HepG2 (cell line): ENCODE data around the gene PLCB1. TPM values are rescaled to one million over a fixed set of nuclear protein-coding genes. Genes with fewer than 3 reads are reported as not detected.

Experiments used
- ATAD3A ChIP-seq: sonication (generic); formaldehyde crosslinking; IDR thresholded peaks from 2 replicates; pipeline ENCODE4 v1.4.0; 2020; ENCODE audit warnings: missing genetic modification reagents
- BCL6 ChIP-seq: IDR thresholded peaks from 2 replicates; pipeline ENCODE4 v1.6.1; 2016; ENCODE audit warnings: missing genetic modification reagents, missing compliant biosample characterization
- CBX2 ChIP-seq, 2 experiments: fragments of 200-600 bp in 1 of 2; sonication (generic); formaldehyde crosslinking in 1 of 2; IDR thresholded peaks; 2 replicates each; pipeline versions ENCODE4 v1.7.0 to v1.8.1; 2018 to 2022; ENCODE audit warnings: low read depth in 2 of 2, low read length in 1 of 2, mild to moderate bottlenecking in 1 of 2, missing genetic modification reagents in 1 of 2
- CREM ChIP-seq, 2 experiments: sonication (generic) in 1 of 2; formaldehyde crosslinking in 1 of 2; IDR thresholded peaks; 2 replicates each; pipeline versions ENCODE4 v1.4.0 to v1.6.1; 2016 to 2020; ENCODE audit warnings: antibody characterized with exemption in 1 of 2, mild to moderate bottlenecking in 1 of 2, missing genetic modification reagents in 1 of 2
- ELF4 ChIP-seq: sonication (generic); formaldehyde crosslinking; IDR thresholded peaks from 2 replicates; pipeline ENCODE4 v1.5.0; 2020; ENCODE audit warnings: missing genetic modification reagents, mild to moderate bottlenecking, moderate library complexity, borderline replicate concordance
- FOXC1 ChIP-seq: sonication (generic); formaldehyde crosslinking; IDR thresholded peaks from 2 replicates; pipeline ENCODE4 v1.8.0; 2022; ENCODE audit warnings: mild to moderate bottlenecking, missing genetic modification reagents, borderline replicate concordance
- HNF4A ChIP-seq: sonication (generic); formaldehyde crosslinking; IDR thresholded peaks from 2 replicates; pipeline ENCODE4 v1.4.0; 2020; ENCODE audit warnings: missing genetic modification reagents
- JUN ChIP-seq: sonication (generic); formaldehyde crosslinking; IDR thresholded peaks from 2 replicates; pipeline ENCODE4 v1.4.0; 2020; ENCODE audit warnings: mild to moderate bottlenecking, missing genetic modification reagents
- KAT2B ChIP-seq: fragments of 150-350 bp; IDR thresholded peaks from 2 replicates; pipeline ENCODE4 v1.6.1; 2014; ENCODE audit warnings: low read depth, low read length, borderline replicate concordance
- KMT2A ChIP-seq: sonication (generic); formaldehyde crosslinking; IDR thresholded peaks from 2 replicates; pipeline ENCODE4 v1.4.0; 2020; ENCODE audit warnings: missing genetic modification reagents
- NCOR1 ChIP-seq: fragments of 200-600 bp; sonication (generic); IDR thresholded peaks from 2 replicates; pipeline ENCODE4 v1.7.0; 2017; ENCODE audit warnings: antibody characterized with exemption, low read length, borderline replicate concordance
- NFKB2 ChIP-seq: sonication (generic); formaldehyde crosslinking; IDR thresholded peaks from 2 replicates; pipeline ENCODE4 v1.4.0; 2020; ENCODE audit warnings: missing genetic modification reagents, borderline replicate concordance
- RAD21 ChIP-seq: fragments of 450-650 bp; formaldehyde crosslinking; IDR thresholded peaks from 2 replicates; pipeline ENCODE4 v1.5.0; 2020; ENCODE audit warnings: mild to moderate bottlenecking
- RBM22 ChIP-seq: fragments of 200-400 bp; formaldehyde crosslinking; optimal IDR thresholded peaks from 2 replicates; pipeline ENCODE3; 2017; ENCODE audit warnings: mild to moderate bottlenecking, low read length, moderate library complexity
- RXRB ChIP-seq: IDR thresholded peaks from 2 replicates; pipeline ENCODE4 v1.6.1; 2016; ENCODE audit warnings: borderline replicate concordance, missing genetic modification reagents, missing compliant biosample characterization
- SMAD3 ChIP-seq: sonication (generic); formaldehyde crosslinking; IDR thresholded peaks from 2 replicates; pipeline ENCODE4 v1.4.0; 2020; ENCODE audit warnings: missing genetic modification reagents
- ZNF263 ChIP-seq: sonication (generic); formaldehyde crosslinking; IDR thresholded peaks from 2 replicates; pipeline ENCODE4 v1.4.0; 2020; ENCODE audit warnings: missing genetic modification reagents
- ZNF331 ChIP-seq: sonication (generic); formaldehyde crosslinking; IDR thresholded peaks from 2 replicates; pipeline ENCODE4 v1.4.0; 2020; ENCODE audit warnings: missing genetic modification reagents
- ZNF335 ChIP-seq: sonication (generic); formaldehyde crosslinking; IDR thresholded peaks from 2 replicates; pipeline ENCODE4 v1.4.0; 2020; ENCODE audit warnings: missing genetic modification reagents
- ZNF33A ChIP-seq: sonication (generic); formaldehyde crosslinking; IDR thresholded peaks from 2 replicates; pipeline ENCODE4 v1.5.1; 2020; ENCODE audit warnings: missing genetic modification reagents, mild to moderate bottlenecking, moderate library complexity, borderline replicate concordance
- ZNF350 ChIP-seq: sonication (generic); formaldehyde crosslinking; IDR thresholded peaks from 2 replicates; pipeline ENCODE4 v1.4.0; 2020; ENCODE audit warnings: mild to moderate bottlenecking, low read depth, missing genetic modification reagents, borderline replicate concordance
- ZNF556 ChIP-seq: sonication (generic); formaldehyde crosslinking; IDR thresholded peaks from 2 replicates; pipeline ENCODE4 v1.4.0; 2020; ENCODE audit warnings: mild to moderate bottlenecking, missing genetic modification reagents, borderline replicate concordance
- ZNF564 ChIP-seq: sonication (generic); formaldehyde crosslinking; IDR thresholded peaks from 2 replicates; pipeline ENCODE4 v1.8.1; 2023; ENCODE audit warnings: mild to moderate bottlenecking, missing genetic modification reagents
- ZNF629 ChIP-seq: sonication (generic); formaldehyde crosslinking; conservative IDR thresholded peaks from 2 replicates; pipeline ENCODE4 v1.5.0; 2020; ENCODE audit warnings: missing genetic modification reagents
- ZNF749 ChIP-seq: sonication (generic); formaldehyde crosslinking; IDR thresholded peaks from 2 replicates; pipeline ENCODE4 v1.8.0; 2022; ENCODE audit warnings: mild to moderate bottlenecking, missing genetic modification reagents, moderate library complexity, borderline replicate concordance
- ZNF780A ChIP-seq: sonication (generic); formaldehyde crosslinking; IDR thresholded peaks from 2 replicates; pipeline ENCODE4 v1.8.0; 2022; ENCODE audit warnings: mild to moderate bottlenecking, missing genetic modification reagents, moderate library complexity
- polyA plus RNA-seq, 8 experiments: library from polyadenylated mRNA; depleted of rRNA in 3 of 8; stranded (reverse) in 7 of 8; unstranded in 1 of 8; fragments of >200 nt; fragmentation: Illumina TruSeq in 4 of 8; extraction: Trizol in 4 of 8; gene quantifications; 2 replicates each; pipeline versions ENCODE4 v1.2.1 to v1.2.3, GENCODE V29; 2011 to 2016; ENCODE audit warnings: low read depth in 4 of 8, missing spikeins in 1 of 8, mixed read lengths in 1 of 8; ENCODE audit not compliant: insufficient read depth in 1 of 8
- total RNA-seq, 5 experiments: library from RNA; depleted of rRNA; stranded (reverse); fragments of >200 nt; fragmentation: Illumina TruSeq; extraction: Trizol; gene quantifications; 2 replicates each; pipeline ENCODE4 v1.2.3, GENCODE V29; 2016; ENCODE audit warnings: low read depth in 1 of 5
- TF ChIP-seq, protein P1 (sequence below): sonication (generic); formaldehyde crosslinking; IDR thresholded peaks from 2 replicates; pipeline ENCODE4 v1.5.0; 2020; ENCODE audit warnings: mild to moderate bottlenecking, missing genetic modification reagents
- TF ChIP-seq, protein P2 (sequence below): sonication (generic); formaldehyde crosslinking; IDR thresholded peaks from 2 replicates; pipeline ENCODE4 v1.4.0; 2020; ENCODE audit warnings: mild to moderate bottlenecking, missing genetic modification reagents

Gene PLCB1
- total and polyA plus RNA-seq, 2 of the 13 experiments (the other 11 are each of a cell fraction or from before 2014, with no cell fraction given): 42.4 to 55.9 TPM

DNA sequence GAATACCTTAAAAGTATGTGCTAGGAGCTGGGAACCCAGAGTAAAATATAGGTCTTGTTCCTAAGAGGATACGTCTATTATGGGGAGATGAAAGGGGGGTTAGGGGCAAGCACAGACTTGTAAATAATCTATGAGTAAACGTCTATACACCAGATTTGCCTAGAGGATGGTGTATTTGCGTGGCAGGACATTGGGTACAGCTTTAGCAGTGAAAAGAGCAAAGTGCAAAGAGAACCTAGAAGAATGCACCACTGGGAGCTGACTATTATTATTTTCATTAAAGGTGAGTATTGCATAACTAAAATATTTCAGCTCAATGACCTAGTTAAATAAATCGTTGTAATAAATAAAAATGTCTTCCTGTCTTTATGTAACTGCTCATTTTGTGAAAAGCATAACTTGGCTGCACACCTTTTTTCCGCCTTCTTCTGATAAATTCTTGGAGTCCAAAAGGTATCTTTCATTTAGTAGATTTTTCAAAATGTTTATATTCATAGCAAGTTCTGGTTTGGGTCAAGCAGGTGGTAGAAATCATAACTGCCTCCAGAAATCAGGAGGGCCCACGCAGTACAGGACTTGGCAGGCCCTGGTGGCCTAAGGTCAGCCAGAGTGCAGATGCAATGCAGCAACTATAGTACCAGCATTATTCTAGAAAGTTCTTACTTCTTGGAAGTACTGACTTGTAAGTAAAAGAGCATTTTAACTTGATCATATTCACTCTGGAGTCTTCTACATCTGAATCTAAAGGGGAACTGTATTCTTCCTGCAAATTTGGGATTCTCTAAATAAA lies 357.2 kb downstream of the PLCB1 start (continued):
- no peak for TF ChIP-seq CREM (IDR thresholded peaks at IDR 0.05)
- no peak for TF ChIP-seq CREM (CRISPR knock-in tag; IDR thresholded peaks at IDR 0.05)
- no peak for TF ChIP-seq RAD21 (CRISPR knock-in tag)
- no peak for TF ChIP-seq RXRB (CRISPR knock-in tag)
- no peak for TF ChIP-seq NFKB2
- no peak for TF ChIP-seq ZNF350 (CRISPR knock-in tag)
- no peak for TF ChIP-seq ZNF335 (CRISPR knock-in tag)
- TF ChIP-seq BCL6: 0 out of 2 replicates have a peak, but pooled peaks have one; percentile 12
- peak; percentile 61 for TF ChIP-seq ZNF629 (CRISPR knock-in tag)
- TF ChIP-seq, protein P1, sequence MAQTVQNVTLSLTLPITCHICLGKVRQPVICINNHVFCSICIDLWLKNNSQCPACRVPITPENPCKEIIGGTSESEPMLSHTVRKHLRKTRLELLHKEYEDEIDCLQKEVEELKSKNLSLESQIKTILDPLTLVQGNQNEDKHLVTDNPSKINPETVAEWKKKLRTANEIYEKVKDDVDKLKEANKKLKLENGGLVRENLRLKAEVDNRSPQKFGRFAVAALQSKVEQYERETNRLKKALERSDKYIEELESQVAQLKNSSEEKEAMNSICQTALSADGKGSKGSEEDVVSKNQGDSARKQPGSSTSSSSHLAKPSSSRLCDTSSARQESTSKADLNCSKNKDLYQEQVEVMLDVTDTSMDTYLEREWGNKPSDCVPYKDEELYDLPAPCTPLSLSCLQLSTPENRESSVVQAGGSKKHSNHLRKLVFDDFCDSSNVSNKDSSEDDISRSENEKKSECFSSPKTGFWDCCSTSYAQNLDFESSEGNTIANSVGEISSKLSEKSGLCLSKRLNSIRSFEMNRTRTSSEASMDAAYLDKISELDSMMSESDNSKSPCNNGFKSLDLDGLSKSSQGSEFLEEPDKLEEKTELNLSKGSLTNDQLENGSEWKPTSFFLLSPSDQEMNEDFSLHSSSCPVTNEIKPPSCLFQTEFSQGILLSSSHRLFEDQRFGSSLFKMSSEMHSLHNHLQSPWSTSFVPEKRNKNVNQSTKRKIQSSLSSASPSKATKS (CRISPR knock-in tag): no peak
- TF ChIP-seq FOXC1 (CRISPR knock-in tag): no peak
- no peak for TF ChIP-seq ATAD3A (CRISPR knock-in tag)
- no peak for TF ChIP-seq JUN (CRISPR knock-in tag)
- no peak for TF ChIP-seq ZNF780A (CRISPR knock-in tag)
- TF ChIP-seq HNF4A (CRISPR knock-in tag): peak; percentile 67
- no peak for TF ChIP-seq ZNF263 (CRISPR knock-in tag)
- TF ChIP-seq ZNF749 (CRISPR knock-in tag): no peak
- TF ChIP-seq ZNF564 (CRISPR knock-in tag): no peak
- no peak for TF ChIP-seq CBX2 (IDR thresholded peaks at IDR 0.05; ENCODE audit: low read depth, low read length)
- no peak for TF ChIP-seq CBX2 (CRISPR knock-in tag; IDR thresholded peaks at IDR 0.05; ENCODE audit: low read depth)
- TF ChIP-seq NCOR1: peak; percentile 44; the same call in 1 of the 2 replicates
- no peak for TF ChIP-seq ZNF33A (CRISPR knock-in tag)
- TF ChIP-seq ZNF556 (CRISPR knock-in tag): no peak
- TF ChIP-seq ZNF331 (CRISPR knock-in tag): no peak
- TF ChIP-seq, protein P2, sequence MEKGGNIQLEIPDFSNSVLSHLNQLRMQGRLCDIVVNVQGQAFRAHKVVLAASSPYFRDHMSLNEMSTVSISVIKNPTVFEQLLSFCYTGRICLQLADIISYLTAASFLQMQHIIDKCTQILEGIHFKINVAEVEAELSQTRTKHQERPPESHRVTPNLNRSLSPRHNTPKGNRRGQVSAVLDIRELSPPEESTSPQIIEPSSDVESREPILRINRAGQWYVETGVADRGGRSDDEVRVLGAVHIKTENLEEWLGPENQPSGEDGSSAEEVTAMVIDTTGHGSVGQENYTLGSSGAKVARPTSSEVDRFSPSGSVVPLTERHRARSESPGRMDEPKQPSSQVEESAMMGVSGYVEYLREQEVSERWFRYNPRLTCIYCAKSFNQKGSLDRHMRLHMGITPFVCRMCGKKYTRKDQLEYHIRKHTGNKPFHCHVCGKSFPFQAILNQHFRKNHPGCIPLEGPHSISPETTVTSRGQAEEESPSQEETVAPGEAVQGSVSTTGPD (CRISPR knock-in tag): no peak
- no peak for TF ChIP-seq SMAD3 (CRISPR knock-in tag)
- no peak for TF ChIP-seq ELF4 (CRISPR knock-in tag)
- TF ChIP-seq KMT2A: no peak
- no peak for TF ChIP-seq RBM22
- no peak for TF ChIP-seq KAT2B
